PC-3 (cell line): ENCODE data around the gene TOM1L2. TPM values are rescaled to one million over a fixed set of nuclear protein-coding genes. Genes with fewer than 3 reads are reported as not detected.

Experiments used
- ATAC-seq: fragments of 200-7000 bp; cut with Tn5 transposase; 2 replicates; pipeline ENCODE4 v1.9.1; 2020; ENCODE audit warnings: mild to moderate bottlenecking, moderate library complexity
- BruUV-seq: library from RNA; stranded (reverse); fragments of 400-500 nt; replicated peaks from 2 replicates; lab custom pipeline; 2021; lab: Mats Ljungman, UMichigan
- CTCF ChIA-PET: fragments of 300-600 bp; sonication (Branson Sonifier 250); formaldehyde crosslinking; loops from one replicate; lab custom pipeline; 2022; ENCODE audit warnings: antibody characterized with exemption; lab: Charles Lee
- POLR2A ChIA-PET: fragments of 300-600 bp; sonication (Branson Sonifier 250); formaldehyde crosslinking; loops from one replicate; lab custom pipeline; 2022; ENCODE audit warnings: antibody characterized with exemption; ENCODE audit not compliant: unreplicated experiment; lab: Charles Lee
- DNase-seq: peaks from one replicate; pipeline ENCODE4 v3.0.0-alpha.2; 2015
- H2AFZ ChIP-seq: fragments of 300-600 bp; sonication (generic); 2 replicates; pipeline ENCODE4 v1.6.0; 2016; ENCODE audit warnings: antibody characterized with exemption, low read length
- H3F3A ChIP-seq: fragments of 300-600 bp; sonication (generic); one replicate; pipeline ENCODE4 v1.6.0; 2017; ENCODE audit warnings: antibody characterized with exemption, low read length, control low read depth, mild to moderate bottlenecking; ENCODE audit not compliant: unreplicated experiment
- H3K27ac ChIP-seq: fragments of 300-600 bp; sonication (generic); 2 replicates; pipeline ENCODE4 v1.5.1; 2016; ENCODE audit warnings: mild to moderate bottlenecking, low read length
- H3K27me3 ChIP-seq: fragments of 300-600 bp; sonication (generic); 2 replicates; pipeline ENCODE4 v1.6.1; 2016; ENCODE audit warnings: low read length, mixed read lengths
- H3K36me3 ChIP-seq: fragments of 300-600 bp; sonication (generic); 2 replicates; pipeline ENCODE4 v1.6.1; 2016; ENCODE audit warnings: low read depth, mixed run types, low read length, mixed read lengths
- H3K4me1 ChIP-seq: fragments of 300-600 bp; sonication (generic); 2 replicates; pipeline ENCODE4 v1.5.1; 2016; ENCODE audit warnings: low read length; ENCODE audit not compliant: insufficient read depth
- H3K4me2 ChIP-seq: fragments of 300-600 bp; sonication (generic); 2 replicates; pipeline ENCODE4 v1.6.0; 2016; ENCODE audit warnings: low read length
- H3K4me3 ChIP-seq: fragments of 300-600 bp; sonication (generic); 2 replicates; pipeline ENCODE4 v1.5.1; 2016; ENCODE audit warnings: mild to moderate bottlenecking, low read length, mixed read lengths
- H3K79me2 ChIP-seq: fragments of 300-600 bp; sonication (generic); 2 replicates; pipeline ENCODE4 v1.6.1; 2017; ENCODE audit warnings: low read length, mixed read lengths
- H3K9ac ChIP-seq: fragments of 300-600 bp; sonication (generic); 2 replicates; pipeline ENCODE4 v1.6.0; 2016; ENCODE audit warnings: mild to moderate bottlenecking, low read length
- H3K9me2 ChIP-seq: fragments of 300-600 bp; sonication (generic); replicated peaks from 2 replicates; pipeline ENCODE4 v1.6.1; 2016; ENCODE audit warnings: mixed run types, low read length, mixed read lengths
- H3K9me3 ChIP-seq: fragments of 300-600 bp; sonication (generic); 2 replicates; pipeline ENCODE4 v1.6.1; 2016; ENCODE audit warnings: low read length, mixed read lengths
- H4K20me1 ChIP-seq: fragments of 300-600 bp; sonication (generic); 2 replicates; pipeline ENCODE4 v1.6.1; 2016; ENCODE audit warnings: low read length, mixed read lengths
- EZH2 ChIP-seq: fragments of 300-600 bp; sonication (generic); IDR thresholded peaks from one replicate; pipeline ENCODE4 v1.6.1; 2017; ENCODE audit warnings: antibody characterized with exemption, mild to moderate bottlenecking, low read length; ENCODE audit not compliant: unreplicated experiment
- EZH2phosphoT487 ChIP-seq: fragments of 300-600 bp; sonication (generic); IDR thresholded peaks from 2 replicates; pipeline ENCODE4 v1.6.1; 2018; ENCODE audit warnings: mild to moderate bottlenecking, antibody characterized with exemption, low read length, borderline replicate concordance
- intact Hi-C: fragments of 100-400 bp; cut with micrococcal nuclease; formaldehyde crosslinking; loops from 2 replicates; pipeline ENCODE4 v1.9.0; 2023
- total RNA-seq: library from RNA; depleted of rRNA; stranded (reverse); fragments of >200 nt; gene quantifications from 2 replicates; pipeline ENCODE4 v1.2.3, GENCODE V29; 2014
- TF ChIP-seq, protein P1 (sequence below): fragments of 300-600 bp; sonication (generic); conservative IDR thresholded peaks from 2 replicates; pipeline ENCODE4 v1.5.1; 2017; ENCODE audit warnings: antibody characterized with exemption, low read depth, mild to moderate bottlenecking, low read length

Gene TOM1L2
- total RNA-seq, 1 experiment from 2014 or later: 53.3 TPM

DNA sequence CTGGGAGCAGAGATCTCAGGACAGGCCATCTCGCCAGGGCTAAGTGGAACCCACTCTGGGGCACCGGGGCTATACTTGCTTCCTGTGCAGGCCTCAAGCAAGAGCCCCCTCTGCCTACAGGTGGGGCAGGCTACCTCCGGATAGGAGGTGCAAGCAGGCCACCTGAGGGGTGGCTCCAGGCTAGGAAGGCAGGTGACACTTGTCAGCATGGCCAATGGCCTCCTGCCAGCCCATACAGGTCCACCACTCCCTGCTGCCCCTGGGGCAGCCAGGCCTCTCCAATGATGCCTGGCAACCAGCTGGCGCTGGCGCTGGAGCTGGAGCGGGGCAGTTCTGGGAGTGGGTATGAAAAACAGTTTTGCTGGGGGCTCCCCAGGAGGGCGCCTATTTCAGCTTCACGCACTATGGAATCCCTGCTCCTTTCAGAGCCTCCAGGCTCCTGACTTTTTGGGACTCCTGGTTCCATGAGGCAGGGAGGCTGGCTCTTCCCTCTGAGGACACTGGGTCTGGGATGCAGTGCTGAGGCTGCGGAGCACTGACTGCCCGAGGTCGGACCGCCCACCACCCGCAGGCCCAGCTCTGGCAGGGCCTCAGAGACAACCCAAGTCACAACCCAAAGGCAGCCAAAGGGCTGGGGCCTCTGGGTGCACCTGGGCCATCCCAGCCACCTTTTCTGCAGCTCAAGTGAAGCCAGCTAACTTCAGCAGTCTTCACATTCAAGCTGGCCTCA is 127.0 kb downstream of the TOM1L2 start:
- H4K20me1 ChIP-seq: no peaks in the 10 kb centered on the region
- POLR2A ChIA-PET: no interaction called here
- BruUV-seq: no TSS peak
- TF ChIP-seq EZH2 (no peak), EZH2phosphoT487 (no peak)
- TF ChIP-seq, protein P1, sequence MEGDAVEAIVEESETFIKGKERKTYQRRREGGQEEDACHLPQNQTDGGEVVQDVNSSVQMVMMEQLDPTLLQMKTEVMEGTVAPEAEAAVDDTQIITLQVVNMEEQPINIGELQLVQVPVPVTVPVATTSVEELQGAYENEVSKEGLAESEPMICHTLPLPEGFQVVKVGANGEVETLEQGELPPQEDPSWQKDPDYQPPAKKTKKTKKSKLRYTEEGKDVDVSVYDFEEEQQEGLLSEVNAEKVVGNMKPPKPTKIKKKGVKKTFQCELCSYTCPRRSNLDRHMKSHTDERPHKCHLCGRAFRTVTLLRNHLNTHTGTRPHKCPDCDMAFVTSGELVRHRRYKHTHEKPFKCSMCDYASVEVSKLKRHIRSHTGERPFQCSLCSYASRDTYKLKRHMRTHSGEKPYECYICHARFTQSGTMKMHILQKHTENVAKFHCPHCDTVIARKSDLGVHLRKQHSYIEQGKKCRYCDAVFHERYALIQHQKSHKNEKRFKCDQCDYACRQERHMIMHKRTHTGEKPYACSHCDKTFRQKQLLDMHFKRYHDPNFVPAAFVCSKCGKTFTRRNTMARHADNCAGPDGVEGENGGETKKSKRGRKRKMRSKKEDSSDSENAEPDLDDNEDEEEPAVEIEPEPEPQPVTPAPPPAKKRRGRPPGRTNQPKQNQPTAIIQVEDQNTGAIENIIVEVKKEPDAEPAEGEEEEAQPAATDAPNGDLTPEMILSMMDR: no peak
- H3K9ac ChIP-seq: no peak overlapping the region
- H3K9me2 ChIP-seq: no peaks in the 10 kb centered on the region
- DNase-seq (no peak), ATAC-seq (no peak)
- H3K79me2 ChIP-seq: no peaks in the 10 kb centered on the region
- H2AFZ ChIP-seq: no peak overlapping the region
- intact Hi-C loops: no loop called here
- H3K27ac ChIP-seq: no peak overlapping the region
- no peaks in the 10 kb centered on the region for H3F3A ChIP-seq
- no peaks in the 10 kb centered on the region for H3K27me3 ChIP-seq
- no peaks in the 10 kb centered on the region for H3K36me3 ChIP-seq
- H3K4me1 ChIP-seq: peaks cover 11% of the 10 kb centered on the region
- CTCF ChIA-PET: no interaction called here
- H3K4me2 ChIP-seq: no peak overlapping the region
- no peak overlapping the region for H3K4me3 ChIP-seq
- no peaks in the 10 kb centered on the region for H3K9me3 ChIP-seq

DNA sequence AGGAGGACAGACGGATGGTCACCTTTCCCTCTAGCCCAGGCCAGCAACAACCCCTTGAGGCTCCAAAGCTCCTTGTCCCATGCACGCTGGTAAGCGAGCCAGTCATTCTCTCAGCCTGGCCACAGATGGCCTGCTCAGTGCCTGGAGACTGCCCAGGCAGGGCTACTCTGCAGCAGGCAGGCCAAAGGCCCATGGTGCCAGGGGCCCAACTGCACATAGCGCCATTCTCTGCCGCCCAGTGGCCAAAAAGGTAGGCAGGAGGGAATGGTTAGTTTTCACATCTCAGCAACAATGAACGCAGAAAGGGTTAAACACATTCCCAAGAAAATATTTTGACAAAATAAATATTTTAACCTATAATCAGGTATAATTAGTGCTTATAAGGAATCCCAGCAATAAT is 127.7 kb downstream of the TOM1L2 start:
- Histone ChIP-seq H2AFZ (no peak overlapping the region), H3K27ac (no peak overlapping the region), H3K4me2 (no peak overlapping the region), H3K9ac (no peak overlapping the region), H3K36me3 (no peaks in the 10 kb centered on the region), H3K9me3 (no peaks in the 10 kb centered on the region), H3K4me3 (no peak overlapping the region), H3K27me3 (no peaks in the 10 kb centered on the region), H3K79me2 (peaks cover 2% of the 10 kb centered on the region; the same call in 1 of the 2 replicates), H3F3A (peaks cover 2% of the 10 kb centered on the region), H3K9me2 (no peaks in the 10 kb centered on the region), H3K4me1 (peaks cover 16% of the 10 kb centered on the region), H4K20me1 (no peaks in the 10 kb centered on the region)
- CTCF ChIA-PET: no interaction called here
- intact Hi-C loops: no loop called here
- TF ChIP-seq EZH2 (no peak), EZH2phosphoT487 (no peak)
- TF ChIP-seq, protein P1: no peak
- BruUV-seq: no TSS peak
- POLR2A ChIA-PET: no interaction called here
- DNase-seq (no peak), ATAC-seq (no peak)

DNA sequence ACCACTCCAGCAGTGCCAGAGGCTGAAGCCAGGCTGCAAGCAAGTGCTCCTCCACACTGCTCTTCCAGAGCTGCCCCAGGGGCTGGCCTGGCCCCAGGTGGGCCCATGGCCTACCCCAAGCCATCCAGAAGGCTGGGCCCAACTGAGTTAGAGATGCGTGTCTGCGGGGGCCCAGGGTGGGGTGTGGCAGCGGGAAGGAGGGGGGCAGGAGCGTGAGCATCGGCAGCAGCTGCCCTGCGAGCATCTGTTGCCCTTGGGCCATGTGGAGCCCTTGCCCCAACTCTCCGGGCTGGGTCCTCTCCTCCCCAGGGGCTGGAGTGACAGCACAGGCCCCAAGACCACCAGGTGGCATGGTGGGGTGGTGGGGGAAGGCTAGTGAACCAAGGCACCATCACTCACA is 128.1 kb downstream of the TOM1L2 start:
- Histone ChIP-seq H2AFZ (no peak overlapping the region), H3K9me3 (no peaks in the 10 kb centered on the region), H3K9me2 (no peaks in the 10 kb centered on the region), H3F3A (peaks cover 6% of the 10 kb centered on the region), H3K27me3 (no peaks in the 10 kb centered on the region), H3K79me2 (peaks cover 6% of the 10 kb centered on the region; the same call in 1 of the 2 replicates), H4K20me1 (no peaks in the 10 kb centered on the region), H3K27ac (no peak overlapping the region), H3K4me2 (no peak overlapping the region), H3K36me3 (no peaks in the 10 kb centered on the region), H3K4me3 (no peak overlapping the region), H3K4me1 (peaks cover 20% of the 10 kb centered on the region), H3K9ac (no peak overlapping the region)
- ATAC-seq (no peak), DNase-seq (no peak)
- ChIA-PET CTCF (no interaction called here), POLR2A (no interaction called here)
- TF ChIP-seq EZH2phosphoT487 (no peak), EZH2 (no peak)
- TF ChIP-seq, protein P1: no peak
- intact Hi-C loops: no loop called here
- BruUV-seq: no TSS peak
